IPS-11a (cell line): ENCODE results near the gene PDGFD.
A peak's percentile ranks its signal among the peaks of the same experiment; 100 is the strongest.

Source experiments
- H3K4me3 ChIP-seq: one replicate; pipeline ENCODE4 v1.5.1; 2013; ENCODE audit warnings: low read depth, low read length, control low read depth

PDGFD gene

GRCh38 chr11:104164028-104164520 is at the start of gene PDGFD:
Gene PDGFD, minus strand, starts transcription at chr11:104164147.
- peak within 1 kb of the TSS; percentile 49 for H3K4me3 ChIP-seq

GRCh38 chr11:104206936-104207335 is 43.0 kb upstream of the PDGFD start:
- no peak overlapping the region for H3K4me3 ChIP-seq

GRCh38 chr11:104205838-104206237 is 41.9 kb upstream of the PDGFD start:
- H3K4me3 ChIP-seq, result no peak overlapping the region

GRCh38 chr11:104200688-104201087 is 36.7 kb upstream of the PDGFD start:
- no peak overlapping the region for H3K4me3 ChIP-seq

GRCh38 chr11:104199053-104199452 is 35.1 kb upstream of the PDGFD start:
- no peak overlapping the region for H3K4me3 ChIP-seq

- H3K4me3 ChIP-seq, result no peak overlapping the region
These were observed 34.6 kb upstream of the PDGFD start for GRCh38 chr11:104198576-104198975.

GRCh38 chr11:104191124-104191523 is 27.2 kb upstream of the PDGFD start:
- H3K4me3 ChIP-seq, result no peak overlapping the region

GRCh38 chr11:104183593-104183992 is 19.6 kb upstream of the PDGFD start:
- no peak overlapping the region for H3K4me3 ChIP-seq

GRCh38 chr11:104175769-104176168 is 11.8 kb upstream of the PDGFD start:
- no peak overlapping the region for H3K4me3 ChIP-seq

- H3K4me3 ChIP-seq, result no peak overlapping the region
These were observed 5.1 kb upstream of the PDGFD start for GRCh38 chr11:104169091-104169490.

- H3K4me3 ChIP-seq, result no peak overlapping the region
These were observed 1.1 kb upstream of the PDGFD start for GRCh38 chr11:104165014-104165413.

- H3K4me3 ChIP-seq, result peak overlapping the region; percentile 49
These were observed 583 bp downstream of the PDGFD start for GRCh38 chr11:104163100-104164027.

- no peak overlapping the region for H3K4me3 ChIP-seq
These were observed 2.0 kb downstream of the PDGFD start for GRCh38 chr11:104161751-104162450.

- H3K4me3 ChIP-seq, result no peak overlapping the region
These were observed 4.6 kb downstream of the PDGFD start for GRCh38 chr11:104159356-104159755.

GRCh38 chr11:104155375-104155774 is 8.6 kb downstream of the PDGFD start:
- no peak overlapping the region for H3K4me3 ChIP-seq

- no peak overlapping the region for H3K4me3 ChIP-seq
These were observed 9.7 kb downstream of the PDGFD start for GRCh38 chr11:104154296-104154695.

GRCh38 chr11:104152941-104153505 is 10.9 kb downstream of the PDGFD start:
- no peak overlapping the region for H3K4me3 ChIP-seq

GRCh38 chr11:104151404-104152204 is 12.3 kb downstream of the PDGFD start:
- no peak overlapping the region for H3K4me3 ChIP-seq

GRCh38 chr11:104148706-104149105 is 15.2 kb downstream of the PDGFD start:
- no peak overlapping the region for H3K4me3 ChIP-seq

- no peak overlapping the region for H3K4me3 ChIP-seq
These were observed 15.9 kb downstream of the PDGFD start for GRCh38 chr11:104148074-104148473.

GRCh38 chr11:104146943-104147342 is 17.0 kb downstream of the PDGFD start:
- no peak overlapping the region for H3K4me3 ChIP-seq
